Measurements from ENCODE around the gene UGDH. TPM values are rescaled to one million over a fixed set of nuclear protein-coding genes. Genes with fewer than 3 reads are reported as not detected.

The UGDH gene
- total RNA-seq, 1 experiment from 2014 or later: 82.8 TPM

DNA sequence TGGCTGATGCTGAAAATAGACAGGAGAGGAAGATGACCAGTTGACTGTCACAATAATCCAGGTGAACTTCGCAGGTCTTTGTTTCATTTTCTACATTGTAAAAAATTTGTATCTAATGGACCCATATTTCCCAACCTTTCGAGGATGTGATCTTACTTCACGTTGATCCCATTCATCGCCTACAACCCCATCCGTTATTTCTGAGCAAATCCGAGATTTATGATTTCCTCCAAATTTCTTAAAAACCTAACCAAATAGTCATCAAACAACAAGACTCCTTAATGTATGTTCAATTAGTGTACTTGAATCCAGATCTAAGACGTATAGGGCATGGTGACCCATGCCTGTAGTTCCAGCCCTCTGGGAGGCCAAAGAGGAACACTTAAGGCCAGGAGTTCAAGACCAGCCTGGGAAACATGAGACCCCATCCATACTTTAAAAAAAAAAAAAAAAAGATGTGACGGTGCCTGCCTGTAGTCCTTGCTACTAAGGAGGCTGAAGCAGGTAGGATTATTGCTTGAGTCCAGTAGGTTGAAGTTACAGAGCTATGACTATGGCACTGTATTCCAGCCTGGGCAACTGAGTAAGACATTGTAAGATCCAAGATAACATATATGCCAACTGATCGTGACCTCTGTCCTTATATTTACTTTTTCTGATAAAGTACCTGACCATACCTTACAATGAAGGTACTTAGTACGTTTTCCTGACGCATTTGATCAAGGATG lies 74.2 kb downstream of the UGDH start:
- DNase-seq (ENCODE audit: low spot score): no peak

- no peak for DNase-seq (ENCODE audit: low spot score)
These were observed 74.9 kb downstream of the UGDH start for GRCh38 chr4:39452153-39452859.

DNA sequence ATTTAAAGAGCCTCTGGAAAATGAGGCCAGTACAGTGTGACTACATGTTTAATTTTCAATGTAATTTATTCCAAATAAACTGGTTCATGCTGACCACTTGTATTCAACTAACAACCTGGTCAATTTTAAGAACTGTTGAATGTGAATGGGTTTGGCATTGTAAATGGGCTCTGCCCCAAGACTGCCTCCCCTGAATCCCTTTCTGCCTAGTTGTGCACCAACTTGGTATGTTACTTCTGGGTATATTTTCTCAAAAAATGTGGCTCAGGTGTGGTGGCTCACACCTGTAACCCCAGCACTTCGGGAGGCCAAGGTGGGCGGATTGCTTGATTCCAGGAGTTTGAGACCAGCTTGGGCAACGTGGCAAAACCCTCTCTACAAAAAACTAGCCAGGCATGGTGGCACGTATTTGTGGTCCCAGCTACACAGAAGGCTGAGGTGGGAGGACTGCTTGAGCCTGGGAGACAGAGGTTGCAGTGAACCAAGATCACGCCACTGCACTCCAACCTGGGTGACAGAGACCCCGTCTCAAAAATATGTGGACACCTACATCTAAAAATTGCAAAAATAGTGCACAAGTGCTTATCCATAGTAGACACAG lies 75.7 kb downstream of the UGDH start:
- DNase-seq (ENCODE audit: low spot score): no peak

- DNase-seq (ENCODE audit: low spot score): no peak
These were observed 76.6 kb downstream of the UGDH start for GRCh38 chr4:39450618-39451017.

Other genes with a start within 250 kb of the UGDH start
- gene RFC1, start 161.1 kb downstream of the UGDH start, total RNA-seq (2014; rRNA removed; shearing (Covaris generic)): 54.0 and 72.4 TPM in 2 replicates
- gene KLB, start 120.5 kb downstream of the UGDH start, total RNA-seq (2014; rRNA removed; shearing (Covaris generic)): not detected in 2 replicates
- 1,323 and 3,007 TPM in 2 replicates for gene RPL9, start 68.5 kb downstream of the UGDH start, total RNA-seq (2014; rRNA removed; shearing (Covaris generic))
- 9.2 and 12.5 TPM in 2 replicates for gene LIAS, start 68.4 kb downstream of the UGDH start, total RNA-seq (2014; rRNA removed; shearing (Covaris generic))
- 26.5 and 30.7 TPM in 2 replicates for gene SMIM14, start 111.4 kb upstream of the UGDH start, total RNA-seq (2014; rRNA removed; shearing (Covaris generic))
- 22.5 and 22.9 TPM in 2 replicates for gene UBE2K, start 170.7 kb upstream of the UGDH start, total RNA-seq (2014; rRNA removed; shearing (Covaris generic))

All from A172 (cell line).